ENCODE results near the gene FAM131B.

Gene FAM131B

DNA sequence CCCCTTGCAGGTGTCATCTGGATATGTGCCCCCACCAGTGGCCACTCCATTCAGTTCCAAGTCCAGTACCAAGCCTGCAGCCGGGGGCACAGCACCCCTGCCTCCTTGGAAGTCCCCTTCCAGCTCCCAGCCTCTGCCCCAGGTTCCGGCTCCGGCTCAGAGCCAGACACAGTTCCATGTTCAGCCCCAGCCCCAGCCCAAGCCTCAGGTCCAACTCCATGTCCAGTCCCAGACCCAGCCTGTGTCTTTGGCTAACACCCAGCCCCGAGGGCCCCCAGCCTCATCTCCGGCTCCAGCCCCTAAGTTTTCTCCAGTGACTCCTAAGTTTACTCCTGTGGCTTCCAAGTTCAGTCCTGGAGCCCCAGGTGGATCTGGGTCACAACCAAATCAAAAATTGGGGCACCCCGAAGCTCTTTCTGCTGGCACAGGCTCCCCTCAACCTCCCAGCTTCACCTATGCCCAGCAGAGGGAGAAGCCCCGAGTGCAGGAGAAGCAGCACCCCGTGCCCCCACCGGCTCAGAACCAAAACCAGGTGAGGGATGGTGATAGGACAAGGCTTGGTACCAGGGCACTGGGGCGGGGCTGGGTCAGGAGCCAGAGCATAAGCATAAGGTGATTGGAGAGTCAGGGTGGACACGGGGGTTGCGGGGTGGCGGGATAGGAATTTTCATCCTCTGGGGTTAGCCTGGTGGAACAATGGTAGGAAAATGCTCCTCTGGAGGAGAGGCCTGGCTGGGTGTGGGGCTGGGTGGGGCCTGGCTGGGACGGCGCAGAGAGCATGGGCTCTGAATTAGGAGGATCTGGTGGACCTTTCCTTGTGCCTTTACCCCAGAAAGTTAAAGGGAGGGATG lies 20.5 kb upstream of the FAM131B start:
- ATAC-seq (ENCODE audit: insufficient read depth, low read depth) (no peak), DNase-seq (no peak)
- Histone ChIP-seq H3K4me1 (ENCODE audit: insufficient read depth, low read length) (peaks cover 16% of the 10 kb centered on the region), H3K36me3 (ENCODE audit: insufficient read depth, low read length) (no peaks in the 10 kb centered on the region), H4K20me1 (ENCODE audit: insufficient read depth, low read length) (no peaks in the 10 kb centered on the region), H3K79me2 (ENCODE audit: insufficient read depth, low read length) (no peaks in the 10 kb centered on the region), H3K4me2 (ENCODE audit: insufficient read depth, low read length) (no peak overlapping the region), H3K27me3 (ENCODE audit: insufficient read depth, low read length, poor library complexity) (no peaks in the 10 kb centered on the region), H3K9ac (ENCODE audit: low read depth, low read length) (no peak overlapping the region), H3K4me3 (ENCODE audit: low read depth in 1 of 2, low read length in 2 of 2) (no peak overlapping the region), H3K9me3 (ENCODE audit: insufficient read depth, low read length, severe bottlenecking) (no peaks in the 10 kb centered on the region), H2AFZ (ENCODE audit: low read depth, low read length) (no peak overlapping the region), H3K27ac (ENCODE audit: low read length) (no peak overlapping the region)
- no peak for TF ChIP-seq EZH2 (IDR thresholded peaks at IDR 0.05; ENCODE audit: borderline replicate concordance, low read depth, low read length, severe bottlenecking)
- TF ChIP-seq, protein P1, sequence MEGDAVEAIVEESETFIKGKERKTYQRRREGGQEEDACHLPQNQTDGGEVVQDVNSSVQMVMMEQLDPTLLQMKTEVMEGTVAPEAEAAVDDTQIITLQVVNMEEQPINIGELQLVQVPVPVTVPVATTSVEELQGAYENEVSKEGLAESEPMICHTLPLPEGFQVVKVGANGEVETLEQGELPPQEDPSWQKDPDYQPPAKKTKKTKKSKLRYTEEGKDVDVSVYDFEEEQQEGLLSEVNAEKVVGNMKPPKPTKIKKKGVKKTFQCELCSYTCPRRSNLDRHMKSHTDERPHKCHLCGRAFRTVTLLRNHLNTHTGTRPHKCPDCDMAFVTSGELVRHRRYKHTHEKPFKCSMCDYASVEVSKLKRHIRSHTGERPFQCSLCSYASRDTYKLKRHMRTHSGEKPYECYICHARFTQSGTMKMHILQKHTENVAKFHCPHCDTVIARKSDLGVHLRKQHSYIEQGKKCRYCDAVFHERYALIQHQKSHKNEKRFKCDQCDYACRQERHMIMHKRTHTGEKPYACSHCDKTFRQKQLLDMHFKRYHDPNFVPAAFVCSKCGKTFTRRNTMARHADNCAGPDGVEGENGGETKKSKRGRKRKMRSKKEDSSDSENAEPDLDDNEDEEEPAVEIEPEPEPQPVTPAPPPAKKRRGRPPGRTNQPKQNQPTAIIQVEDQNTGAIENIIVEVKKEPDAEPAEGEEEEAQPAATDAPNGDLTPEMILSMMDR (IDR thresholded peaks at IDR 0.05; ENCODE audit: borderline replicate concordance, extremely low read depth, low read length, poor library complexity, severe bottlenecking), result no peak

DNA sequence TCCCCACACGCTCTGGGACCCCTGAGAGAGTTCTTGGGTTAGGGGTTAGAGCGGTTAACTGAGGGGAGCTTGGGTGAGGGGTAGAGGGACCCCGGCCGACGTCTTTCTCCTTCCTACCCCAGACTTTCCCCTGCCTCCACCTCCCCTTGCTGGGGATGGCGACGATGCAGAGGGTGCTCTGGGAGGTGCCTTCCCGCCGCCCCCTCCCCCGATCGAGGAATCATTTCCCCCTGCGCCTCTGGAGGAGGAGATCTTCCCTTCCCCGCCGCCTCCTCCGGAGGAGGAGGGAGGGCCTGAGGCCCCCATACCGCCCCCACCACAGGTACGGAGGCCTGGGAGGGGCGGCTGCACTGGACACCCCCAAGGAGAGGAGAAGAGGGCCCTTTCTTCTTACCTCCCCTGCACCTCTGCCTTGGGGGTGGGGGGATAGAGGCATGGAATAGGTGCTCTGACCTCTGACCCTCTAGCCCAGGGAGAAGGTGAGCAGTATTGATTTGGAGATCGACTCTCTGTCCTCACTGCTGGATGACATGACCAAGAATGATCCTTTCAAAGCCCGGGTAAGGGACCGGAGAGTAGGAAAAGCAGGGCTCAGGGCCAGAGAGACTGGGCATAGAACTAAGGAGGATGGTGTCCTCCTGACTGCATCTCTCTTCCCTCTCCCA lies 19.7 kb upstream of the FAM131B start:
- Histone ChIP-seq H4K20me1 (ENCODE audit: insufficient read depth, low read length) (no peaks in the 10 kb centered on the region), H3K9me3 (ENCODE audit: insufficient read depth, low read length, severe bottlenecking) (no peaks in the 10 kb centered on the region), H3K27me3 (ENCODE audit: insufficient read depth, low read length, poor library complexity) (no peaks in the 10 kb centered on the region), H3K4me2 (ENCODE audit: insufficient read depth, low read length) (no peak overlapping the region), H3K4me3 (ENCODE audit: low read depth in 1 of 2, low read length in 2 of 2) (no peak overlapping the region), H3K4me1 (ENCODE audit: insufficient read depth, low read length) (peaks cover 16% of the 10 kb centered on the region), H3K79me2 (ENCODE audit: insufficient read depth, low read length) (no peaks in the 10 kb centered on the region), H3K27ac (ENCODE audit: low read length) (no peak overlapping the region), H3K36me3 (ENCODE audit: insufficient read depth, low read length) (no peaks in the 10 kb centered on the region), H3K9ac (ENCODE audit: low read depth, low read length) (no peak overlapping the region), H2AFZ (ENCODE audit: low read depth, low read length) (no peak overlapping the region)
- no peak for ATAC-seq (ENCODE audit: insufficient read depth, low read depth)
- no peak for DNase-seq
- no peak for TF ChIP-seq EZH2 (IDR thresholded peaks at IDR 0.05; ENCODE audit: borderline replicate concordance, low read depth, low read length, severe bottlenecking)
- TF ChIP-seq, protein P1 (IDR thresholded peaks at IDR 0.05; ENCODE audit: borderline replicate concordance, extremely low read depth, low read length, poor library complexity, severe bottlenecking), result no peak

DNA sequence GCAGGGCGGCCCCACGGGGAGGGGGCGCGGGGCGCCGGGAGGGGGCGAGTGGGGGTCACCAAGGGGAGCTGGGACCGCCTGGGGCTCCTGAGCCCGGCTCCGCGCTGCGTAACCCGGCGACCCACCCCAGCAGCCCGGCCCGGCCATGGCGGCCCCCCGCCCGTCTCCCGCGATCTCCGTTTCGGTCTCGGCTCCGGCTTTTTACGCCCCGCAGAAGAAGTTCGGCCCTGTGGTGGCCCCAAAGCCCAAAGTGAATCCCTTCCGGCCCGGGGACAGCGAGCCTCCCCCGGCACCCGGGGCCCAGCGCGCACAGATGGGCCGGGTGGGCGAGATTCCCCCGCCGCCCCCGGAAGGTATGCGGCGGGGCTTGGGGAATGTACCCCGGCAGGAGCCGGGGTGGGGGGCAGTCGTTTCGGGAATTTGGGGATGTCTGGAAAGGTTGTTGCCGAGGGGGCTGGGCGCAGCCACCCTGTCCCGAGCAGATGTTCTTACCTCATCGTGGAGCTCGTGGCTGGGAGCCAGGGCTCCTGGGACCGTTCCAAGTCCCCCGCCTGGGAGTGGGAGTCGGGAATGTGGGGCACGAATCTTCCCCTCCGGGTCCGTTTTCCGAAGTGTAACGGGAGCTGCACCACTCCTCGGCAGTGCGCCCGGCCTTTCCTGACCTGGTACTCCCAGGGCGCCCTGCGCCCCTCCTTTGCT lies 19.1 kb upstream of the FAM131B start:
- no peak for DNase-seq
- H3K4me3 ChIP-seq (ENCODE audit: low read depth in 1 of 2, low read length in 2 of 2), result 0 out of 4 replicates have a peak overlapping the region, but pooled peaks of 1 of the 2 experiments have one; percentile 93
- peaks cover 21% of the 10 kb centered on the region for H3K4me1 ChIP-seq (ENCODE audit: insufficient read depth, low read length)
- H3K27ac ChIP-seq (ENCODE audit: low read length), result no peak overlapping the region
- TF ChIP-seq, protein P1 (IDR thresholded peaks at IDR 0.05; ENCODE audit: borderline replicate concordance, extremely low read depth, low read length, poor library complexity, severe bottlenecking), result no peak
- TF ChIP-seq EZH2 (IDR thresholded peaks at IDR 0.05; ENCODE audit: borderline replicate concordance, low read depth, low read length, severe bottlenecking), result no peak
- no peaks in the 10 kb centered on the region for H4K20me1 ChIP-seq (ENCODE audit: insufficient read depth, low read length)
- H2AFZ ChIP-seq (ENCODE audit: low read depth, low read length), result no peak overlapping the region
- H3K79me2 ChIP-seq (ENCODE audit: insufficient read depth, low read length), result no peaks in the 10 kb centered on the region
- H3K9ac ChIP-seq (ENCODE audit: low read depth, low read length), result peak overlapping the region; percentile 89; the same call in 1 of the 2 replicates
- H3K9me3 ChIP-seq (ENCODE audit: insufficient read depth, low read length, severe bottlenecking), result no peaks in the 10 kb centered on the region
- no peak for ATAC-seq (ENCODE audit: insufficient read depth, low read depth)
- peak overlapping the region; percentile 100; the same call in 1 of the 2 replicates for H3K4me2 ChIP-seq (ENCODE audit: insufficient read depth, low read length)
- no peaks in the 10 kb centered on the region for H3K27me3 ChIP-seq (ENCODE audit: insufficient read depth, low read length, poor library complexity)
- no peaks in the 10 kb centered on the region for H3K36me3 ChIP-seq (ENCODE audit: insufficient read depth, low read length)

Data from DND-41 (cell line).